GM21526 (cell line): Measurements from ENCODE around the gene XAGE3.
"Not testable (repeated sequence)": the region's sequence is repeated elsewhere in the genome, so short reads cannot be mapped to it uniquely, and the experiment has no call there.

Source experiments
- ATAC-seq: cut with Tn5 transposase; IDR thresholded peaks from one replicate; pipeline ENCODE4 v1.9.1; 2021; ENCODE audit warnings: moderate library complexity; ENCODE audit not compliant: unreplicated experiment, low FRiP score

XAGE3 gene

DNA sequence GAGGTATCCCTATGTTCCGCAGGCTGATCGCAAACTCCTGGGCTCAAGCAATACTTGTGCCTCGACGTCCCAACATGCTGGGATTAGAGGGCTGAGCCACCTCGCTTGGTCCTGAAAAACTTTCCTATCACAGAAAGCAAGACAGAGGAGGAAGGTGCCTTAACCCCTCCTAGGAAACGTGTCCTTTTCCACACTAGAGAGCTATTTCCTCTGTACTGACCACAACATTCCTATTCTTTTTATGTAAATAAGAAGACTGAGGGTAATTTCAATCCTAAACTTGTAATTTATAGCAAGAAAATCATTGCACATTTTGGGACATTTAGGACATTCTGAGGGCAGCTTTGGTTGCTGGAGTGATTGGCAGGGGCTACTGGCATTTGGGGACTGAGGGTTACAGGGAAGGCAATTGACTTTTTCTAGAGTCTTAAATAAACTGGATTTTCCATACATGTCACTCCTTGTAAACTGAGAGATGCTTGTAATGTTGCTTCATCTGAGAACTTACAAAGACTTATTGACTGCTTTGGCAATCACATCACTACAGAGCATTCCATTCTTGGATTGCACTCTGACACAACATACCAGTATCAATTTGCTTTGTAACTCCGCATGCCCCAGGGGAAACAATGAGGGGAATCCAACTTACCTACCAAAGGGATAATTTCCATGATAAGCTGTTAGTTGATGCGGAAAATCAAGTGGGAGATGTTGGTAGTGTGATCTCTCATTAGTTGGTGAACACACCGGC, 15.6 kb downstream of the XAGE3 start:
- ATAC-seq, result no peak

DNA sequence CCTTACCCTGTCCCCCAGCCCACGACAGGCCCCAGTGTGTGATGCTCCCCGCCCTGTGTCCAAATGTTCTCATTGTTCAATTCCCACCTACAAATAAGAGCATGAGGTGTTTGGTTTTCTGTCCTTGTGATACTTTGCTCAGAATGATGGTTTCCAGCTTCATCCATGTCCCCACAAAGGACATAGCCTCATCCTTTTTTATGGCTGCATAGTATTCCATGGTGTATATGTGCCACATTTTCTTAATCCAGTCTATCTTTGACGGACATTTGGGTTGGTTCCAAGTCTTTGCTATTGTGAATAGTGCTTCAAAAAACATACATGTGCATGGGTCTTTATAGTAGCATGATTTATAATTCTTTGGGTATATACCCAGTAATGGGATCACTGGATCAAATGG, 24.3 kb downstream of the XAGE3 start:
- ATAC-seq, result not testable (repeated sequence)

DNA sequence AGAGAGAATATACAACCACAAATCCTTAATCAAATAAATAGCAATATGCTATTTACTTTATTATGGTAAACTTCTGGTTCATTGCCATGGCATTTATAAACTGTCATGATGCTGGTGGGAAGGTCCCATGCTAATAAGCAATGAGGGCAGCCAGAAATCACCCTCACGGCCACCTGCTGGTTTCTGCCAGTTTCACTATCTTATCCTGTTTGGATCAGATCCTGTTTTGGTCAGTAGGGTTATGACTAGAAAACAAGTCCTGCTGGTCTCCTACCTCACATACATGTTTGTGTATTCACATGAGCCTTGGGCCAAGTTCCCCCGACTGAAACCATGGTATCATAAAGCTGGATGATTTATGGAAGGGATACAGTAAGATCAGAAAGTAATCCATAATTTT, 28.7 kb downstream of the XAGE3 start:
- ATAC-seq, result no peak

DNA sequence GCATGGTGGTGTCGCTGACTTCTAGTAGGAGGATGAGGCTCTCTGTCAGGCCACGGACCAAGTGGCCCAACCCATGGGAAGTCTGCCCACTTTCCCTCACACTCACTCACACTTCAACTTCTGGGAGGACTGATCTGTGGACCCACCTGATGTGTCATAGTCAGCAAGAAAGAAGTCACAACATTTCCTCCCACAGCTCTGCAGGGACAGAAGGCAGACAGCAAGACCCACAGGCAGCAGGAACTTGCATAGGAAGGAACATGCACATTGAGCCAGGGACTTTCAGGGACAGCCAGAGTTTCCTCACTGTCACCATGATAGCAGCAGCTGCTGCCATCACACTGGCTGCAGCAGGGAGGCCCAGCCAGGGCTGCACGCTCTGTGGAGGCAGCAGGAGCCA, 37.3 kb downstream of the XAGE3 start:
- no peak for ATAC-seq

DNA sequence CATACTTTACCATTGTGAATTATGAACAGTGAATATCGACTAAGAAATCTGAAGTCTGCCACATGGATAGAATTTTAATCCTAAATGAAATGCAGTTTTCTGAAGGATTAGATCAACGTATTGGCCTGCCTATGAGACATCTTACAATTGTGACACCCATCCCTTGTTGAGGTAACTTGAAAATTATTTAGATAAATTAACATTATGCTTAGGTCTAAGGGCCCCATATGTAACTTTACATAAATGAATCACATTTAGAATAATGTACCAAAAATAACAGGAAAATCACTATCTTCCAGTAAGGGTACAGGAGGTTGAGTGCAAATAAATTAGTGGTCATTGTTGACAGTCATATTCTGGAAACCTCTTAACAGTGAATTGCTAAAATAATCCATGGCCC, 43.3 kb downstream of the XAGE3 start:
- ATAC-seq, result no peak

DNA sequence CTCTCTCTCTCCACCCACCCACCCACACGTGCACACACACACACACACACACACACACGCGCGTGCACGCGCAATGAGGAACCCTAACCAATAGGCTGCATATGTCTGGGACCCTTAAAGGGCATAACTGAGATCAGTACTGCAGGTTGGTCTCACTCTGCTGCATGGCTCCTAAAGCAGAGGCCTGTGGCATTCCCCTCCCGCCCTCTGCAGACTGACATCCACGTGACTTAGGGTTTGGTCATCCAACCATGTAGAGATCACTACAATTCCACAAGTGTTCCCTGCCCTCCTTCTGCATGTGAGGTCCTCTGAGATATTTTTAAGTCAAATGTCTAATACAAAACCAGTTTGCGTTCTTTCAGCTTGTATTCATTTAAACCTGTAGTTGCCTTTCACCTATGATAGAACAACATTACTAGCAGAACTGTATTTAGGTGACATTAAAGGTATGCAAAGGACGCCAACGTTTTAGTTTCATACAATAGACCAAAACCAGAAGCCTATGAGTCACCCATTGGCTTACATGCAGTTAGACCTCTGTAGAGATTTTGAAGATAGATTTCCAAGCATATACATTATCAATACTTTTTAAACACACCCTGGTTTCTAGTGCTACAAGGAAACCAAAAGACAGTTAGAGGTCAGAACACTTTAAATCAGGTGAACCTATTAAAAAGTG, 46.7 kb downstream of the XAGE3 start:
- ATAC-seq, result no peak

DNA sequence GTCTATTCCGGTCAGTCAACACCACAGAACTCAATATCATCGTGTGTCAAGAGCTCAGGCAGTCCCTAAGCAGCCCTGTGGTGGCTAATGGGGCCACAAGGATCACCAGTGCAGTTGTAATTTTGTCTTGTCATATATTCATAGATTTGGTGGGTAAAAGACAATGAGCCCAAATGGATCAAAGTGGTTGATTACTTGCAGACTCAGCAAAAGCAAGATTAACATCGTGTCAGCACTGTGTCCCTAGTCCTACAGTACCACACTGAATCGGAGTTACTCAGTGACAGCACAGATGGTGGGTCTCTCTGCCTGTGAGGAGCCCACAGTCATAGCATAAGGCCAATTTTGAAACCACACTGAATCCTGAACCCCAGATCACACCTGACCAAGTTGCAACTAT, 48.1 kb downstream of the XAGE3 start:
- no peak for ATAC-seq
